Immature natural killer cell (primary cell): Measurements from ENCODE around the gene ETNK2. TPM values are rescaled to one million over a fixed set of nuclear protein-coding genes. Genes with fewer than 3 reads are reported as not detected.

ENCODE experiments used
- DNase-seq, 3 donors: peaks; one replicate each; pipeline ENCODE4 v3.0.0; 2022; ENCODE audit warnings: mixed read lengths in 1 of 3
- H3K27ac Mint-ChIP-seq, 6 donors: one replicate each; pipeline ENCODE4 v1.8.0; 2020; ENCODE audit warnings: mixed read lengths in 6 of 6, mild to moderate bottlenecking in 5 of 6, inconsistent platforms in 4 of 6, moderate library complexity in 3 of 6
- H3K27me3 Mint-ChIP-seq, 3 donors: one replicate each; pipeline ENCODE4 v1.8.0; 2020 to 2021; ENCODE audit warnings: low read depth in 3 of 3, mild to moderate bottlenecking in 3 of 3, mixed read lengths in 3 of 3, moderate library complexity in 3 of 3, inconsistent platforms in 1 of 3
- H3K36me3 Mint-ChIP-seq, 3 donors: one replicate each; pipeline ENCODE4 v1.8.0; 2020; ENCODE audit warnings: mixed read lengths in 3 of 3, inconsistent platforms in 2 of 3, mild to moderate bottlenecking in 2 of 3
- H3K4me1 Mint-ChIP-seq, 2 donors: one replicate each; pipeline ENCODE4 v1.8.0; 2020; ENCODE audit warnings: inconsistent platforms in 2 of 2, mild to moderate bottlenecking in 2 of 2, mixed read lengths in 2 of 2, moderate library complexity in 1 of 2
- H3K4me3 Mint-ChIP-seq, 5 donors: one replicate each; pipeline ENCODE4 v1.8.0; 2020; ENCODE audit warnings: mild to moderate bottlenecking in 5 of 5, mixed read lengths in 5 of 5, inconsistent platforms in 3 of 5, moderate library complexity in 3 of 5
- H3K9me3 Mint-ChIP-seq, 6 donors: one replicate each; pipeline ENCODE4 v1.8.0; 2020; ENCODE audit warnings: mild to moderate bottlenecking in 6 of 6, mixed read lengths in 6 of 6, inconsistent platforms in 4 of 6, moderate library complexity in 3 of 6
- polyA plus RNA-seq, 3 donors: library from polyadenylated mRNA; unstranded; fragments of 300-500 nt; fragmentation: Illumina TruSeq; gene quantifications; one replicate each; pipeline ENCODE4 v1.2.3, GENCODE V29; 2021

Gene ETNK2
- polyA plus RNA-seq, 3 donors from 2014 or later, result 1.4 to 4.8 (median 3.7) TPM

GRCh38 chr1:204149635-204150565 lies 1.9 kb downstream of the ETNK2 start:
- H3K4me1 Mint-ChIP-seq, result peaks cover 0 to 10% of the 10 kb centered on the region in 2 donors
- no peaks in the 10 kb centered on the region for H3K9me3 Mint-ChIP-seq
- peaks cover 1 to 6% (median 1%) of the 10 kb centered on the region in 3 donors for H3K27me3 Mint-ChIP-seq
- H3K27ac Mint-ChIP-seq, result peak overlapping the region in 3 of 6 donors; percentile 67 to 80 (median 78)
- H3K4me3 Mint-ChIP-seq, result peak overlapping the region; percentile 56 to 77 (median 70)
- no peaks in the 10 kb centered on the region for H3K36me3 Mint-ChIP-seq
- no peak for DNase-seq

- Mint-ChIP-seq H3K36me3 (no peaks in the 10 kb centered on the region), H3K4me3 (peak overlapping the region in 2 of 5 donors; percentile 32 to 47), H3K27ac (peak overlapping the region in 1 of 6 donors; percentile 71), H3K4me1 (peaks cover 0 to 10% of the 10 kb centered on the region in 2 donors), H3K27me3 (peaks cover 1 to 7% (median 1%) of the 10 kb centered on the region in 3 donors), H3K9me3 (no peaks in the 10 kb centered on the region)
- DNase-seq, result no peak
These were observed 2.7 kb downstream of the ETNK2 start for GRCh38 chr1:204149107-204149506.

- H3K27ac Mint-ChIP-seq, result peak overlapping the region in 2 of 6 donors; percentile 22 to 59
- H3K27me3 Mint-ChIP-seq, result peaks cover under 1 to 4% (median 3%) of the 10 kb centered on the region in 3 donors
- no peaks in the 10 kb centered on the region for H3K9me3 Mint-ChIP-seq
- no peak for DNase-seq
- no peaks in the 10 kb centered on the region for H3K36me3 Mint-ChIP-seq
- peaks cover 0 to 7% of the 10 kb centered on the region in 2 donors for H3K4me1 Mint-ChIP-seq
- H3K4me3 Mint-ChIP-seq, result no peak overlapping the region
These were observed 4.1 kb downstream of the ETNK2 start for GRCh38 chr1:204147406-204148383.

GRCh38 chr1:204146965-204147364 lies 4.9 kb downstream of the ETNK2 start:
- DNase-seq, result no peak
- H3K27me3 Mint-ChIP-seq, result peaks cover 0 to 2% (median 1%) of the 10 kb centered on the region in 3 donors
- H3K9me3 Mint-ChIP-seq, result no peaks in the 10 kb centered on the region
- peaks cover 0 to 3% of the 10 kb centered on the region in 2 donors for H3K4me1 Mint-ChIP-seq
- H3K36me3 Mint-ChIP-seq, result no peaks in the 10 kb centered on the region
- no peak overlapping the region for H3K4me3 Mint-ChIP-seq
- no peak overlapping the region for H3K27ac Mint-ChIP-seq

GRCh38 chr1:204146309-204146708 lies 5.5 kb downstream of the ETNK2 start:
- H3K27me3 Mint-ChIP-seq, result peaks cover 0 to 2% (median 1%) of the 10 kb centered on the region in 3 donors

GRCh38 chr1:204145033-204145504 lies 6.8 kb downstream of the ETNK2 start:
- Mint-ChIP-seq H3K36me3 (peaks cover 0 to 3% (median 0%) of the 10 kb centered on the region in 3 donors), H3K4me1 (no peaks in the 10 kb centered on the region), H3K4me3 (no peak overlapping the region), H3K27me3 (peaks cover 0 to 2% (median 1%) of the 10 kb centered on the region in 3 donors), H3K27ac (no peak overlapping the region), H3K9me3 (no peaks in the 10 kb centered on the region)
- no peak for DNase-seq

More at GRCh38 chr1:204146309-204146708, 5.5 kb downstream of the ETNK2 start:
- no peaks in the 10 kb centered on the region for H3K9me3 Mint-ChIP-seq
- no peak overlapping the region for H3K27ac Mint-ChIP-seq
- H3K36me3 Mint-ChIP-seq, result peaks cover 0 to 3% (median 0%) of the 10 kb centered on the region in 3 donors
- H3K4me1 Mint-ChIP-seq, result peaks cover 0 to 3% of the 10 kb centered on the region in 2 donors
- no peak overlapping the region for H3K4me3 Mint-ChIP-seq
- no peak for DNase-seq

DNA sequence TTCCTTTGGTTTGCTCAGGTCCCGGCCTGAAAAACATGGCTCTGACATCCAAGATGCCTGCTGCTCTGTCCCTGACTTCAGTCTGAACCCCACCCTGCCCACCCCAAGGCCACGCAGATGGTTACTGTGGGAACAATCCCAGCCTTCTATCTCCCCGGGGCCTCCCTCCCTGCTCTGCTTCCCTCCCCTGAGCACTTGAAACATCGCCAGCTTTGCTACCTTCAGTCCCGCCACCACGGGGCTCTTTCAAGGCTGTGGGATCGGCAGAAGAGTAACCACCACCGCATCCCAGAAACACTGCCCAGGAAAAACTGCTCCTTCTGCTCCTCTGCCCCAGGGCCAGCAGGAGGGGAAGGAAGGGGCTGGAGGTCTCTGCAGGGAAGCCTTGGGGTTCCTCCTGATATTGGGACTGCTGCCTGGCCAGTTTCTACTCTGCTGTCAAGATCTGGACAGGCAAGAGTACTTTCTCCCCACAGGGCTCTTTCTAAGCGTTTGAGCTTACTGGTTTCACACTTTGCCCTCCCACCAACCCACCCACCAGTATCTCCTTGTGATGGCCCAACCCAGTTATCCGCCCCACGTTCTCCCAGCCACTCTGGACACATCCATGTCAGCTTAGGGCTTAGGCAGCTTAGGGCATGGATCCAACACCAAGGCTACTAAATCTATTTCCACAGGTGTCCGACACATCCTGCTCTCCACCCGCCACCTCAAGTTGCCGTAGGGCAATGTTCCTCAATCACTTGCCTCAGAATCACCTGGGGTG lies 8.4 kb downstream of the ETNK2 start:
- Mint-ChIP-seq H3K27me3 (peaks cover 0 to 2% (median 1%) of the 10 kb centered on the region in 3 donors), H3K36me3 (peaks cover 0 to 3% (median 0%) of the 10 kb centered on the region in 3 donors), H3K4me1 (no peaks in the 10 kb centered on the region), H3K27ac (no peak overlapping the region), H3K9me3 (no peaks in the 10 kb centered on the region), H3K4me3 (no peak overlapping the region)
- DNase-seq, result no peak

GRCh38 chr1:204142032-204142974 lies 9.5 kb downstream of the ETNK2 start:
- Mint-ChIP-seq H3K27me3 (peaks cover 0 to 2% (median 1%) of the 10 kb centered on the region in 3 donors), H3K9me3 (no peaks in the 10 kb centered on the region), H3K4me3 (no peak overlapping the region), H3K27ac (no peak overlapping the region), H3K4me1 (no peaks in the 10 kb centered on the region), H3K36me3 (peaks cover 0 to 3% (median 0%) of the 10 kb centered on the region in 3 donors)
- DNase-seq, result no peak

DNA sequence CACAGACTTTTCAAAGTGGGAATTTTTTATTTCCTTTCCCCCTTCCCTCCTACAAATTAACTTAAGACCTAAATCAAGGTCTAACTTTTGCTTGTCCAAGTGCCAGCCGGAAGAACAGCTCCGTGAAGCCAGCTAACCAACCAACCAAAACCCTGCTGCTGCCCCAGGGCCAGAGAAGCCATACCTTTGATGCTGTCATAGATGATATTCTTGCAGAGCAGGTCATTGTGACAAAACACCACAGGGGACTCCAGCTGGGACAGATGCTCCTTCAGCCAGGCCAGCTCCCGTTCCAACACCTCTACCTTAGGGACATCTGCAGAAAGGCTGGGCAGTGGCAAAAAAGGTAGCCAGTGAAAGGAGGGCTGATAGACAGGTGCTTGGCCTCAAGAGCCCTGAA lies 10.7 kb downstream of the ETNK2 start:
- Mint-ChIP-seq H3K27me3 (peaks cover 0 to 2% (median 1%) of the 10 kb centered on the region in 3 donors), H3K4me3 (no peak overlapping the region), H3K36me3 (peaks cover 0 to 3% (median 0%) of the 10 kb centered on the region in 3 donors), H3K9me3 (no peaks in the 10 kb centered on the region), H3K4me1 (no peaks in the 10 kb centered on the region), H3K27ac (no peak overlapping the region)
- DNase-seq, result no peak

DNA sequence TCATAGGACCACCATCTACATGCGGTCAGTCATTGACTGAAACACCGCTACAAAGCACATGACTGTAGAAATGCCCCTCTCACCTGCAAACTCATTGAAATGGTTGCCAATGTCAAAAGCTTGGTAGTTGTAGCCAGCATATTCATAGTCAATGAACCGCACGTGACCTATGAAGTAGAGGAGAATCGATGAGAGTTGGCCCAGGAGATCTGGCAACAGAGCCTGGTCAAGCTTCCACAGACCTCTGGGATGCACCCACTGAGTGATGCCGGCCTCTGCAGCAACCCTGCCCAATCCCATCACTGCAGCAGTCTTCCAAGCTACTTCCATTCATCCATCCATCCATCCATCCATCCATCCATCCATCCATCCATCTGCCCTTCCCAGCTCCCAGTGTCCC lies 11.9 kb downstream of the ETNK2 start:
- H3K27me3 Mint-ChIP-seq, result peaks cover 0 to 2% (median 1%) of the 10 kb centered on the region in 3 donors
- H3K27ac Mint-ChIP-seq, result no peak overlapping the region
- peaks cover 0 to 3% (median 0%) of the 10 kb centered on the region in 3 donors for H3K36me3 Mint-ChIP-seq
- H3K4me3 Mint-ChIP-seq, result no peak overlapping the region
- H3K4me1 Mint-ChIP-seq, result no peaks in the 10 kb centered on the region
- no peak for DNase-seq
- H3K9me3 Mint-ChIP-seq, result no peaks in the 10 kb centered on the region

GRCh38 chr1:204139088-204139487 lies 12.8 kb downstream of the ETNK2 start:
- no peak for DNase-seq
- peaks cover 0 to 3% (median 0%) of the 10 kb centered on the region in 3 donors for H3K36me3 Mint-ChIP-seq
- H3K27me3 Mint-ChIP-seq, result peaks cover 0 to 1% (median 0%) of the 10 kb centered on the region in 3 donors
- H3K4me1 Mint-ChIP-seq, result no peaks in the 10 kb centered on the region
- no peaks in the 10 kb centered on the region for H3K9me3 Mint-ChIP-seq
- no peak overlapping the region for H3K27ac Mint-ChIP-seq
- H3K4me3 Mint-ChIP-seq, result no peak overlapping the region

GRCh38 chr1:204136814-204137213 lies 15.0 kb downstream of the ETNK2 start:
- Mint-ChIP-seq H3K4me1 (no peaks in the 10 kb centered on the region), H3K4me3 (no peak overlapping the region), H3K27me3 (no peaks in the 10 kb centered on the region), H3K36me3 (peaks cover 0 to 3% (median 0%) of the 10 kb centered on the region in 3 donors), H3K27ac (no peak overlapping the region), H3K9me3 (no peaks in the 10 kb centered on the region)
- no peak for DNase-seq
